Endothelial cell (in vitro differentiated cells): ENCODE measurements around the gene MSANTD2. TPM values are rescaled to one million over a fixed set of nuclear protein-coding genes. Genes with fewer than 3 reads are reported as not detected.

Experiments
- DNase-seq: peaks from one replicate; pipeline ENCODE4 v3.0.0; 2021; ENCODE audit warnings: low spot score
- H3K27ac Mint-ChIP-seq: one replicate; pipeline ENCODE4 v1.8.0; 2021; ENCODE audit warnings: mixed read lengths, inconsistent platforms; ENCODE audit not compliant: unreplicated experiment
- H3K27me3 Mint-ChIP-seq: one replicate; pipeline ENCODE4 v1.8.0; 2021; ENCODE audit warnings: mild to moderate bottlenecking, moderate library complexity, mixed read lengths, inconsistent platforms; ENCODE audit not compliant: unreplicated experiment
- H3K36me3 Mint-ChIP-seq: one replicate; pipeline ENCODE4 v1.8.0; 2021; ENCODE audit warnings: mild to moderate bottlenecking, low read depth, mixed read lengths, inconsistent platforms; ENCODE audit not compliant: unreplicated experiment
- H3K4me1 Mint-ChIP-seq: one replicate; pipeline ENCODE4 v1.8.0; 2021; ENCODE audit warnings: mild to moderate bottlenecking, mixed read lengths, inconsistent platforms; ENCODE audit not compliant: unreplicated experiment
- H3K4me3 Mint-ChIP-seq: one replicate; pipeline ENCODE4 v1.8.0; 2021; ENCODE audit warnings: mild to moderate bottlenecking, mixed read lengths, inconsistent platforms; ENCODE audit not compliant: unreplicated experiment
- H3K9me3 Mint-ChIP-seq: one replicate; pipeline ENCODE4 v1.8.0; 2021; ENCODE audit warnings: mixed read lengths, inconsistent platforms; ENCODE audit not compliant: unreplicated experiment
- CTCF ChIP-seq: fragments of 200-600 bp; sonication (generic); IDR thresholded peaks from one replicate; pipeline ENCODE4 v1.5.0; 2021; ENCODE audit warnings: antibody characterized with exemption; ENCODE audit not compliant: unreplicated experiment
- total RNA-seq: library from RNA; stranded (reverse); fragmentation: NEBNext Ultra II Directional; extraction: Animal tissue kit (Norgen Biotek cat#: 25700); gene quantifications from one replicate; pipeline ENCODE4 v1.2.1, GENCODE V29; 2021; ENCODE audit not compliant: unreplicated experiment

MSANTD2 gene
- total RNA-seq, 1 donor from 2014 or later: 32.4 TPM

- no peak for TF ChIP-seq CTCF
- H3K9me3 Mint-ChIP-seq: no peaks in the 10 kb centered on the region
- H3K4me3 Mint-ChIP-seq: no peak overlapping the region
- H3K27me3 Mint-ChIP-seq: peaks cover 2% of the 10 kb centered on the region
- peaks cover 22% of the 10 kb centered on the region for H3K4me1 Mint-ChIP-seq
- peak overlapping the region; percentile 7 for H3K27ac Mint-ChIP-seq
- H3K36me3 Mint-ChIP-seq: peaks cover 8% of the 10 kb centered on the region
- DNase-seq: no peak
Measured at GRCh38 chr11:124768914-124769313, 31.3 kb downstream of the MSANTD2 start.

GRCh38 chr11:124766156-124766555 is 34.0 kb downstream of the MSANTD2 start:
- Mint-ChIP-seq H3K9me3 (no peaks in the 10 kb centered on the region), H3K36me3 (peaks cover 9% of the 10 kb centered on the region), H3K27me3 (peaks cover 10% of the 10 kb centered on the region), H3K27ac (no peak overlapping the region), H3K4me1 (peaks cover 27% of the 10 kb centered on the region), H3K4me3 (no peak overlapping the region)
- DNase-seq: no peak
- no peak for TF ChIP-seq CTCF

GRCh38 chr11:124763156-124763947 is 36.9 kb downstream of the MSANTD2 start:
- Mint-ChIP-seq H3K36me3 (peaks cover 22% of the 10 kb centered on the region), H3K27ac (peak overlapping the region; percentile 88), H3K27me3 (peaks cover 12% of the 10 kb centered on the region), H3K9me3 (no peaks in the 10 kb centered on the region), H3K4me1 (peaks cover 15% of the 10 kb centered on the region), H3K4me3 (peak overlapping the region; percentile 95)
- TF ChIP-seq CTCF: peak; percentile 77
- peak; percentile 93 for DNase-seq

GRCh38 chr11:124762624-124763155 is 37.5 kb downstream of the MSANTD2 start:
- Mint-ChIP-seq H3K27me3 (peaks cover 17% of the 10 kb centered on the region), H3K36me3 (peaks cover 29% of the 10 kb centered on the region)

More at GRCh38 chr11:124762624-124763155, 37.5 kb downstream of the MSANTD2 start:
- no peak for TF ChIP-seq CTCF
- peak overlapping the region; percentile 88 for H3K27ac Mint-ChIP-seq
- H3K4me3 Mint-ChIP-seq: peak overlapping the region; percentile 95
- no peaks in the 10 kb centered on the region for H3K9me3 Mint-ChIP-seq
- H3K4me1 Mint-ChIP-seq: peaks cover 21% of the 10 kb centered on the region
- peak; percentile 64 for DNase-seq
